ENCODE results near the gene ASB6.
A peak's percentile ranks its signal among the peaks of the same experiment; 100 is the strongest.

ASB6 gene

GRCh38 chr9:129676975-129677374, 35.0 kb upstream of the ASB6 start:
- Histone ChIP-seq H3K27ac (ENCODE audit: low read length, poor library complexity, severe bottlenecking) (no peak overlapping the region), H3K9me3 (ENCODE audit: control insufficient read depth, low read length) (no peaks in the 10 kb centered on the region), H2BK15ac (ENCODE audit: low read depth, poor library complexity, severe bottlenecking) (no peak overlapping the region), H3K79me1 (replicated peaks; ENCODE audit: low read length, poor library complexity, severe bottlenecking) (no peaks in the 10 kb centered on the region), H2AFZ (ENCODE audit: low read depth, low read length) (no peak overlapping the region), H4K8ac (ENCODE audit: low read length) (no peak overlapping the region), H3K9ac (ENCODE audit: low read length) (peak overlapping the region; percentile 75), H2BK12ac (ENCODE audit: low read length in 2 of 2) (no peak overlapping the region), H3K4me3 (ENCODE audit: insufficient read depth in 1 of 2, low read depth in 1 of 2, low read length in 2 of 2) (peak overlapping the region in 1 of 2 experiments; percentile 59), H3K27me3 (ENCODE audit: control insufficient read depth in 1 of 2, insufficient read depth in 1 of 2, low read length in 2 of 2) (peaks cover 0 to 85% of the 10 kb centered on the region in 2 experiments), H3K4me2 (ENCODE audit: low read length, poor library complexity, severe bottlenecking) (no peak overlapping the region), H3K23ac (ENCODE audit: low read length in 2 of 2) (no peak overlapping the region), H3K4ac (ENCODE audit: low read depth in 1 of 2, low read length in 2 of 2) (no peak overlapping the region), H4K91ac (ENCODE audit: low read length) (no peak overlapping the region), H2BK5ac (ENCODE audit: low read depth, low read length, poor library complexity, severe bottlenecking) (no peak overlapping the region), H3K18ac (ENCODE audit: low read depth in 1 of 2, low read length in 2 of 2) (no peak overlapping the region), H3K14ac (ENCODE audit: low read length in 2 of 2) (no peak overlapping the region), H2BK120ac (ENCODE audit: low read depth, low read length) (no peak overlapping the region), H3K36me3 (ENCODE audit: control insufficient read depth in 1 of 2, insufficient read depth in 2 of 2, low read depth in 1 of 2, low read length in 2 of 2) (no peaks in the 10 kb centered on the region), H3K4me1 (ENCODE audit: control insufficient read depth, insufficient read depth, low read depth, low read length) (peaks cover 2% of the 10 kb centered on the region), H2AK5ac (ENCODE audit: low read length, severe bottlenecking) (no peak overlapping the region)
- WGBS: 86% methylated on average over 12 of the region's 12 CpGs
- DNase-seq: no peak

GRCh38 chr9:129676287-129676686, 34.3 kb upstream of the ASB6 start:
- Histone ChIP-seq H3K9ac (ENCODE audit: low read length) (peak overlapping the region; percentile 75), H3K4me3 (ENCODE audit: insufficient read depth in 1 of 2, low read depth in 1 of 2, low read length in 2 of 2) (no peak overlapping the region), H4K8ac (ENCODE audit: low read length) (no peak overlapping the region), H3K4me2 (ENCODE audit: low read length, poor library complexity, severe bottlenecking) (no peak overlapping the region), H2AK5ac (ENCODE audit: low read length, severe bottlenecking) (no peak overlapping the region), H2AFZ (ENCODE audit: low read depth, low read length) (no peak overlapping the region), H3K14ac (ENCODE audit: low read length in 2 of 2) (no peak overlapping the region), H3K79me1 (replicated peaks; ENCODE audit: low read length, poor library complexity, severe bottlenecking) (no peaks in the 10 kb centered on the region), H2BK120ac (ENCODE audit: low read depth, low read length) (no peak overlapping the region), H3K18ac (ENCODE audit: low read depth in 1 of 2, low read length in 2 of 2) (no peak overlapping the region), H2BK12ac (ENCODE audit: low read length in 2 of 2) (no peak overlapping the region), H2BK15ac (ENCODE audit: low read depth, poor library complexity, severe bottlenecking) (no peak overlapping the region), H3K27ac (ENCODE audit: low read length, poor library complexity, severe bottlenecking) (no peak overlapping the region), H3K23ac (ENCODE audit: low read length in 2 of 2) (no peak overlapping the region), H3K27me3 (ENCODE audit: control insufficient read depth in 1 of 2, insufficient read depth in 1 of 2, low read length in 2 of 2) (peaks cover 0 to 79% of the 10 kb centered on the region in 2 experiments), H3K4me1 (ENCODE audit: control insufficient read depth, insufficient read depth, low read depth, low read length) (peaks cover 2% of the 10 kb centered on the region), H3K36me3 (ENCODE audit: control insufficient read depth in 1 of 2, insufficient read depth in 2 of 2, low read depth in 1 of 2, low read length in 2 of 2) (no peaks in the 10 kb centered on the region), H3K9me3 (ENCODE audit: control insufficient read depth, low read length) (no peaks in the 10 kb centered on the region), H3K4ac (ENCODE audit: low read depth in 1 of 2, low read length in 2 of 2) (no peak overlapping the region), H4K91ac (ENCODE audit: low read length) (no peak overlapping the region), H2BK5ac (ENCODE audit: low read depth, low read length, poor library complexity, severe bottlenecking) (no peak overlapping the region)
- DNase-seq: no peak
- WGBS: 90% methylated on average over 4 of the region's 4 CpGs

DNA sequence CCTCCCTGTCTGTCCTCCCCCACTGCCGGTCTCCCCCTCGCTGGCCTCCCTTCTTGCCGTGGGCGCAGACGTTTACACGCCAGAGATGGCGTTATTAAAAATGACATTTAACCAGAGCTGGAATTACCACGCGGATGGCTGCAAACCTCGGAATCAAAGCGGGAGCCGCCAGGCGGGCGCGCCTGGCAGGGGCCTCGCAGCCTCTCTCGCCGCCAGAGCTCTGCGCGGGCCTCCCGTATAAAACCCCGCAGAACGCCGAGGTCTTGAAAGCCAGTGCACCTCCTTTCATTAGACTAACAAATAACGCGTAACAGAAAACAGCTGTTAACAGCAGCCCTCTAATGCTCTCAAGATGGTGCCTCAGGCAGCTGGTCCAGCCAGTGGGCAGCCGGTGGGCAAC, 33.7 kb upstream of the ASB6 start:
- H3K9me3 ChIP-seq (ENCODE audit: control insufficient read depth, low read length): no peaks in the 10 kb centered on the region
- no peaks in the 10 kb centered on the region for H3K79me1 ChIP-seq (replicated peaks; ENCODE audit: low read length, poor library complexity, severe bottlenecking)
- H3K4me1 ChIP-seq (ENCODE audit: control insufficient read depth, insufficient read depth, low read depth, low read length): peaks cover 2% of the 10 kb centered on the region
- no peak overlapping the region for H3K18ac ChIP-seq (ENCODE audit: low read depth in 1 of 2, low read length in 2 of 2)
- H2BK15ac ChIP-seq (ENCODE audit: low read depth, poor library complexity, severe bottlenecking): no peak overlapping the region
- peaks cover 0 to 2% of the 10 kb centered on the region in 2 experiments for H3K36me3 ChIP-seq (ENCODE audit: control insufficient read depth in 1 of 2, insufficient read depth in 2 of 2, low read depth in 1 of 2, low read length in 2 of 2)
- peak overlapping the region; percentile 33 for H3K9ac ChIP-seq (ENCODE audit: low read length)
- H3K23ac ChIP-seq (ENCODE audit: low read length in 2 of 2): no peak overlapping the region
- DNase-seq: no peak
- no peak overlapping the region for H3K4ac ChIP-seq (ENCODE audit: low read depth in 1 of 2, low read length in 2 of 2)
- WGBS: 93% methylated on average over 24 of the region's 27 CpGs
- H3K27ac ChIP-seq (ENCODE audit: low read length, poor library complexity, severe bottlenecking): no peak overlapping the region
- peaks cover 0 to 73% of the 10 kb centered on the region in 2 experiments for H3K27me3 ChIP-seq (ENCODE audit: control insufficient read depth in 1 of 2, insufficient read depth in 1 of 2, low read length in 2 of 2)
- H3K4me3 ChIP-seq (ENCODE audit: insufficient read depth in 1 of 2, low read depth in 1 of 2, low read length in 2 of 2): peak overlapping the region in 1 of 2 experiments; percentile 24
- H2AFZ ChIP-seq (ENCODE audit: low read depth, low read length): no peak overlapping the region
- no peak overlapping the region for H3K14ac ChIP-seq (ENCODE audit: low read length in 2 of 2)
- H2BK5ac ChIP-seq (ENCODE audit: low read depth, low read length, poor library complexity, severe bottlenecking): no peak overlapping the region
- no peak overlapping the region for H2BK120ac ChIP-seq (ENCODE audit: low read depth, low read length)
- H2BK12ac ChIP-seq (ENCODE audit: low read length in 2 of 2): no peak overlapping the region
- H4K8ac ChIP-seq (ENCODE audit: low read length): no peak overlapping the region
- no peak overlapping the region for H4K91ac ChIP-seq (ENCODE audit: low read length)
- no peak overlapping the region for H2AK5ac ChIP-seq (ENCODE audit: low read length, severe bottlenecking)
- no peak overlapping the region for H3K4me2 ChIP-seq (ENCODE audit: low read length, poor library complexity, severe bottlenecking)

- Histone ChIP-seq H2AFZ (ENCODE audit: low read depth, low read length) (no peak overlapping the region), H2BK5ac (ENCODE audit: low read depth, low read length, poor library complexity, severe bottlenecking) (no peak overlapping the region), H3K14ac (ENCODE audit: low read length in 2 of 2) (no peak overlapping the region), H2BK120ac (ENCODE audit: low read depth, low read length) (no peak overlapping the region), H2BK15ac (ENCODE audit: low read depth, poor library complexity, severe bottlenecking) (no peak overlapping the region), H3K4me1 (ENCODE audit: control insufficient read depth, insufficient read depth, low read depth, low read length) (peaks cover 5% of the 10 kb centered on the region), H3K4ac (ENCODE audit: low read depth in 1 of 2, low read length in 2 of 2) (no peak overlapping the region), H4K8ac (ENCODE audit: low read length) (no peak overlapping the region), H3K23ac (ENCODE audit: low read length in 2 of 2) (no peak overlapping the region), H3K18ac (ENCODE audit: low read depth in 1 of 2, low read length in 2 of 2) (no peak overlapping the region), H3K79me1 (replicated peaks; ENCODE audit: low read length, poor library complexity, severe bottlenecking) (no peaks in the 10 kb centered on the region), H3K9me3 (ENCODE audit: control insufficient read depth, low read length) (no peaks in the 10 kb centered on the region), H3K27ac (ENCODE audit: low read length, poor library complexity, severe bottlenecking) (no peak overlapping the region), H2AK5ac (ENCODE audit: low read length, severe bottlenecking) (no peak overlapping the region), H3K36me3 (ENCODE audit: control insufficient read depth in 1 of 2, insufficient read depth in 2 of 2, low read depth in 1 of 2, low read length in 2 of 2) (peaks cover 0 to 4% of the 10 kb centered on the region in 2 experiments), H4K91ac (ENCODE audit: low read length) (no peak overlapping the region), H3K4me3 (ENCODE audit: insufficient read depth in 1 of 2, low read depth in 1 of 2, low read length in 2 of 2) (no peak overlapping the region), H3K4me2 (ENCODE audit: low read length, poor library complexity, severe bottlenecking) (no peak overlapping the region), H2BK12ac (ENCODE audit: low read length in 2 of 2) (no peak overlapping the region), H3K27me3 (ENCODE audit: control insufficient read depth in 1 of 2, insufficient read depth in 1 of 2, low read length in 2 of 2) (peaks cover 0 to 64% of the 10 kb centered on the region in 2 experiments), H3K9ac (ENCODE audit: low read length) (no peak overlapping the region)
- WGBS: 89% methylated on average over 7 of the region's 7 CpGs
- no peak for DNase-seq
Measured at GRCh38 chr9:129674229-129674628, 32.3 kb upstream of the ASB6 start.

All from mesenchymal stem cell (in vitro differentiated cells and primary cell).